ENCODE measurements around the gene PTPRK.

DNA sequence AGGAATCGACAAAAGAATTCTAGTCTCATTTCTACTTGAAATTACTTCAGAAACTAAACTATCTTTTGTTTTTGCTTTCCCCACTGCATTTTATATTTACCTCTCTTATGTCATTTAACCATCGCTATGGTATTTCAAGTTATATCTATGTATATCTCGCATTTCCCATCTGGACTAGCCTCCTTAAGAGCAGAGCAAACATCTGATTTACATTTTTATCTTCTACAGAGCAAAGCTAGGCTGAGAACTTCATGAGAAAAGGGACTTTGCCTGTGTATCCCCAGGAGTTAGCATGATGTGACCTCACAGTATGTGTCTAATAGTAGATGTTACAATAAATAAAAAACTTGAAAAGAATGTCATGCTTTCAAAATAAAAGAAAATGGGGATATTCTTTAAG lies 201.2 kb downstream of the PTPRK start:
- TF ChIP-seq FOXM1 (IDR thresholded peaks at IDR 0.05; ENCODE audit: borderline replicate concordance) (no peak), SP1 (IDR thresholded peaks at IDR 0.05) (no peak)

Measured in HEK293T (cell line).